HG03045 (cell line): Measurements from ENCODE around the gene TMEM91.

Source experiments
- ATAC-seq: cut with Tn5 transposase; IDR thresholded peaks from one replicate; pipeline ENCODE4 v1.9.1; 2021; ENCODE audit warnings: mild to moderate bottlenecking, moderate library complexity; ENCODE audit not compliant: unreplicated experiment

The TMEM91 gene

DNA sequence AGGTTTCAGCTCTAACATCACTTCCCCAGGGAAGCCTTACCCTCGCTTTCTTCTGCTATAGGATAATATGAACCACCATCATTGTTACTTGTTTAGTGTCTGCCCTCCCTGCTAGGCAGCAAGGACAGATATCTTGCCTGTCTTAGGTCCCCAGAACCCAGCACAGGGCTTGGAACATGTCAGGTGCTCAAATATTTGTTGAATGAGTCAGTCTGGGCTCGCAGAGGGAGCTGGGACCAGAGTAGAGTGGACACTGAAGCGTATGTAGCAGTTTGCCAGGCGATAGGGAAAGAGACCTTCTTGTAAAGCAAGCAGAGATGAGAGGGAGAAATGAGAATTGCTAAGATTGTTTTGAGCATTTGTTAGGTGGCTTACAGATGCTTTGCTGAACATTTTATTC, 33.0 kb downstream of the TMEM91 start:
- no peak for ATAC-seq

DNA sequence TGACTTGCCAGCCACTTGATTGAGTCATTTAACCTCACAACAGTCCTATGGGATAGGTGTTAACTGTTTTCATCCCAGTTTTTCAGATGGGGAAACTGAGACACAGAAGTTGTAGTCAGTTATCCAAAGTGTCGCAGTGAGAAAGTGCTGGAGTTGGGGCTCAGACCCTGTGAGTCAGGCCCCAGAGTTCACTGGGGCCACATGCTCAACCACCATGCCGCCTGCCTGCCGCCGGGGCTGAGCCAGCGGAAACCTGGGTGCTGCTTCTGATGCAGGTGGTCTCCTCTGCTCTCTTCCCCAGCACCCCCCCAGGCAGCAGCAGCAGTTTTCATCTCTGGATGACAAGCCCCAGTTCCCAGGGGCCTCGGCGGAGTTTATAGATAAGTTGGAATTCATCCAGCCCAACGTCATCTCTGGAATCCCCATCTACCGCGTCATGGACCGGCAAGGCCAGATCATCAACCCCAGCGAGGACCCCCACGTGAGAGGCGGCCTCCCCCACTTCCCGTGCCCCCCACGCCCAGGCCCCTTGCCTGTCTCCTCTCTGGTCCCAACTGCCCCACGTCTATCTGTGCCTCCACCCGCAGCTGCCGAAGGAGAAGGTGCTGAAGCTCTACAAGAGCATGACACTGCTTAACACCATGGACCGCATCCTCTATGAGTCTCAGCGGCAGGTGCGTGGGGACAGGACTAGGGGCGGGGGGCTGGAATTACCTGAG, 34.2 kb downstream of the TMEM91 start:
- ATAC-seq, result no peak

- no peak for ATAC-seq
These were observed 35.0 kb downstream of the TMEM91 start for GRCh38 chr19:41411100-41411967.

GRCh38 chr19:41411968-41412265, 35.6 kb downstream of the TMEM91 start:
- no peak for ATAC-seq

GRCh38 chr19:41412953-41413352, 36.6 kb downstream of the TMEM91 start:
- no peak for ATAC-seq

DNA sequence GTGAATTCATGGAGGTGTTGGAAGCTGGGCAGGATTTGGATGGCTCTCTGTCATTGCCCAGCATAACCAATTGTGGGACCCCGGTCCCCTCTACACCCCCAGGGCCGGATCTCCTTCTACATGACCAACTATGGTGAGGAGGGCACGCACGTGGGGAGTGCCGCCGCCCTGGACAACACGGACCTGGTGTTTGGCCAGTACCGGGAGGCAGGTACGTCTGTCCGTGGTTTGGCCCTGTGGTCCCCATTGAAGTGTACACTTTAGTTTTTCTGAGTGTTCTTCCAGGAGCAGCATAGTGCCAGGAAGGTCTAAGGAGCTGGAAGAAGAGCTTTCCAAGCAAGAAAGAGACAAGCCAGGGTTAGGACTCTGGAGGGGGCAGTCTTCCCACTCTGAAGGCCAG, 37.6 kb downstream of the TMEM91 start:
- ATAC-seq, result no peak

GRCh38 chr19:41414461-41414860, 38.1 kb downstream of the TMEM91 start:
- no peak for ATAC-seq

DNA sequence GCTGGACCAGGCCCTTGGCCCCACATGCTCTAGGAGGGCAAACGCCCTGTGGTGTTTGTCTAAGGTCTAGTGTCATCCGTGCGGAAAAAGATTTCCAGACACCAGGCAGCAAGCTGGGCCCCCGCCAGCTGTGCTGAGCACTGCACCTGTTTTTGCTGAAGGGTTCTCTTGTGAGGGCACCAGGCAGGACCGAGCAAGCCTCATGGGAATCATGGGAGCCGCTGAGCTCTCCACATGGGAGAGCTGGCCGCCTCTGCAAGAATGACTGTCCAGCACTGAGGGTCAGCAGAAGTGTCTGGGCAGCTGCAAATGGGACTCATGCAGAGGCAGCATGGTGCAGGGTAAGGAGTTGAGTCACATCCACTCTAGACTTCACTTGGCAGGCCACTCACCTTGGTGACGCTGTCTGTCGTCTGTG, 38.8 kb downstream of the TMEM91 start:
- no peak for ATAC-seq

DNA sequence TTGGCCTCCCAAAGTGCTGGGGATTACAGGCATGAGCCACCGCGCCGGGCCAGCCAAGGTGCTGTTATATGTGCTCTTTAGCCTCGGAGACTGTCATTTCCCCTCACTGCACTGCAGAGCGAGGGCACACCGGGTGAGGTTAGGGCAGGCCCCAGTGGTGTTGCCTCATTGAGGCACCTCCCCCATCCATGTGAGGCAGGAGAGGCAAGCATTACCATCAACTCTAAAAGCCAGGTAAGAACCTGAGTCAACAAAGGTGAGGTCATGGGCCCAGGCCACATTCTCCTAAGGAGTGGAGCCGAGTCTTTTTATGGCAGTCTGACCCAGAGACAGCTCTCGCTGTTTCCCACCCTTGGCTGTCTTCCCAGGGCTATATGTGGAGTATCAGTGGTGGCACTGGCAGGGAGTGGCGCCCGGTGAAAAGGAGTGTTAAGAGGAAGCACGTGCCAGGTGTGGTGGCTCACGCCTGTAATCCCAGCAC, 39.9 kb downstream of the TMEM91 start:
- ATAC-seq, result no peak

GRCh38 chr19:41420101-41420880, 44.0 kb downstream of the TMEM91 start:
- no peak for ATAC-seq

DNA sequence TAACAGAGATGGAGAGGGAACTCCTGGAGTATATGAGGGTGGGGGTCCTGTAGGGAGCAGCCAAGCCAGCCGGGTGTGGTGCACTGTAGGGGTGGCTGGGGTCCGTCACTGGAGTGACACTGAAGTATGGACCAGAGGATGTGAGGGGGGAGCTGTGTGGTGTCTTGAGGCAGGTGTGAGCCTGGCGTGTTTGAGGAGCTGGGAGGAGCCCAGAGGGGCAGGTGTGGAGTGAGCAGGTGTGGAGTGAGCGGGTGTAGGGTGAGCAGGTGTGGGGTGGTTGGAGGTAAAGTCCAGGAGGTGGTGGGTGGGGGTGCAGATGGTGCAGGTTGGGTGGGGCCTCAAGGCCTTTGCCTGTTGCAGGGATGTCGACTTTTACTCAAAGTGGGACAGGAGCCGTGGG, 45.0 kb downstream of the TMEM91 start:
- ATAC-seq, result no peak

DNA sequence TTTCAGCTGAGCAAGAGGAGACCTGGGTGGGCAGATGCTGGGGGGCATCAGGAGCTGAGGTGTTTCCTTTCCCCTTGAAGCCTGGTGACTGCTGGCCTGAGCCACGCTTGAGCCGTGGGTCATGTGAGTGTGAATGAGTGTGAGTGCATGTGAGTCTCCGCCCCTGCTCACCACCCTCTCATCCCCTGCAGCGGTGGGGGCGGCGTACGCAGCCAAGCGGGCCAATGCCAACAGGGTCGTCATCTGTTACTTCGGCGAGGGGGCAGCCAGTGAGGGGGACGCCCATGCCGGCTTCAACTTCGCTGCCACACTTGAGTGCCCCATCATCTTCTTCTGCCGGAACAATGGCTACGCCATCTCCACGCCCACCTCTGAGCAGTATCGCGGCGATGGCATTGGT, 45.6 kb downstream of the TMEM91 start:
- ATAC-seq, result no peak

- no peak for ATAC-seq
These were observed 46.1 kb downstream of the TMEM91 start for GRCh38 chr19:41422456-41422855.

GRCh38 chr19:41422955-41423354, 46.6 kb downstream of the TMEM91 start:
- no peak for ATAC-seq

GRCh38 chr19:41424335-41425173, 48.2 kb downstream of the TMEM91 start:
- ATAC-seq, result no peak

- ATAC-seq, result no peak
These were observed 49.1 kb downstream of the TMEM91 start for GRCh38 chr19:41425174-41426115.

- ATAC-seq, result no peak
These were observed 49.9 kb downstream of the TMEM91 start for GRCh38 chr19:41426116-41426841.

GRCh38 chr19:41426952-41427646, 50.8 kb downstream of the TMEM91 start, which contains the start of gene B3GNT8:
TSS of gene B3GNT8 (minus strand) at chr19:41427374. CDS start at chr19:41426778, 596 bp downstream.
- no peak for ATAC-seq
